Peyer's patch (tissue), 4 donors: Measurements from ENCODE around the gene FTMT. TPM values are rescaled to one million over a fixed set of nuclear protein-coding genes. Genes with fewer than 3 reads are reported as not detected.

Experiments
- DNase-seq, 3 donors: peaks; one replicate each; pipeline ENCODE4 v3.0.0-alpha.2; 2017 to 2019
- H3K27ac ChIP-seq, 4 donors: fragments of 200-600 bp; sonication (generic); one replicate each; pipeline ENCODE4 v1.5.1; 2016 to 2019
- H3K27me3 ChIP-seq, 2 donors: fragments of 200-600 bp; sonication (generic); one replicate each; pipeline ENCODE4 v1.5.1; 2019
- H3K36me3 ChIP-seq, 3 donors: fragments of 200-600 bp; sonication (generic); one replicate each; pipeline ENCODE4 v1.5.1; 2016 to 2019
- H3K4me1 ChIP-seq, 4 donors: fragments of 200-600 bp; sonication (generic); one replicate each; pipeline ENCODE4 v1.5.1; 2016 to 2019
- H3K4me3 ChIP-seq, 4 donors: fragments of 200-600 bp; sonication (generic); 1 replicate in 3 of 4; 2 replicates in 1 of 4; pipeline ENCODE4 v1.5.1; 2016 to 2019; ENCODE audit warnings: mild to moderate bottlenecking in 1 of 4
- H3K9me3 ChIP-seq, 4 donors: fragments of 200-600 bp; sonication (generic); one replicate each; pipeline ENCODE4 v1.5.1; 2016 to 2019; ENCODE audit warnings: mild to moderate bottlenecking in 1 of 4
- POLR2A ChIP-seq, 2 donors: fragments of 450-650 bp; IDR thresholded peaks; one replicate each; pipeline ENCODE4 v1.5.1; 2017; ENCODE audit warnings: antibody characterized with exemption in 2 of 2, mild to moderate bottlenecking in 2 of 2, moderate library complexity in 2 of 2
- total RNA-seq, 4 donors: library from RNA; depleted of rRNA; stranded (reverse); fragments of >200 nt; gene quantifications; one replicate each; pipeline ENCODE4 v1.1.0, GENCODE V29; 2016
- TF ChIP-seq, protein P1 (sequence below), 6 experiments: fragments of 450-650 bp in 4 of 6; fragments of 200-600 bp in 2 of 6; sonication (generic) in 1 of 6; IDR thresholded peaks; one replicate each; pipeline ENCODE4 v1.5.1; 2017 to 2019; ENCODE audit warnings: antibody characterized with exemption in 6 of 6, mild to moderate bottlenecking in 3 of 6, moderate library complexity in 1 of 6

FTMT gene
- total RNA-seq, 4 donors from 2014 or later = not detected

DNA sequence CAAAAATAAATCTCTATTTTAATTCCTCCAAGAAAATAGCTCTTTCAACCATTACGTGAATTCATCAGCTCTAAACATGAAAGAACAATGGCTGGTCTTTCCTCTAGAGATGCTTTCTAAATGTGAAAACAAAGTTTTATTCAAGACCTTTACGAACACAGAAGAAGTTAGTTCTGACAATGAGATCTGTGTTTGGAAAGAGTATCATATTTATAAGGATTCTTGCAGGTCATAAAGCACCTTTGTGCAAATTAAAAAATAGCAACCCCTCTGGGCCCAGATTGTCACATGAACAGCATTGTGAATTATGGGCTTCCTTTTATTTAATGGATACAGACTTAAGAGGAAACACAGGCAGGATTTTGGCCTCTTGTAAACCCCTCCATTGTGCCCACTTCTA lies 17.7 kb upstream of the FTMT start:
- Histone ChIP-seq H3K4me1 (no peaks in the 10 kb centered on the region), H3K36me3 (no peaks in the 10 kb centered on the region), H3K27ac (no peak overlapping the region), H3K4me3 (no peak overlapping the region), H3K27me3 (no peaks in the 10 kb centered on the region), H3K9me3 (no peaks in the 10 kb centered on the region)
- DNase-seq = no peak
- TF ChIP-seq POLR2A (IDR thresholded peaks at IDR 0.05) = no peak
- TF ChIP-seq, protein P1, sequence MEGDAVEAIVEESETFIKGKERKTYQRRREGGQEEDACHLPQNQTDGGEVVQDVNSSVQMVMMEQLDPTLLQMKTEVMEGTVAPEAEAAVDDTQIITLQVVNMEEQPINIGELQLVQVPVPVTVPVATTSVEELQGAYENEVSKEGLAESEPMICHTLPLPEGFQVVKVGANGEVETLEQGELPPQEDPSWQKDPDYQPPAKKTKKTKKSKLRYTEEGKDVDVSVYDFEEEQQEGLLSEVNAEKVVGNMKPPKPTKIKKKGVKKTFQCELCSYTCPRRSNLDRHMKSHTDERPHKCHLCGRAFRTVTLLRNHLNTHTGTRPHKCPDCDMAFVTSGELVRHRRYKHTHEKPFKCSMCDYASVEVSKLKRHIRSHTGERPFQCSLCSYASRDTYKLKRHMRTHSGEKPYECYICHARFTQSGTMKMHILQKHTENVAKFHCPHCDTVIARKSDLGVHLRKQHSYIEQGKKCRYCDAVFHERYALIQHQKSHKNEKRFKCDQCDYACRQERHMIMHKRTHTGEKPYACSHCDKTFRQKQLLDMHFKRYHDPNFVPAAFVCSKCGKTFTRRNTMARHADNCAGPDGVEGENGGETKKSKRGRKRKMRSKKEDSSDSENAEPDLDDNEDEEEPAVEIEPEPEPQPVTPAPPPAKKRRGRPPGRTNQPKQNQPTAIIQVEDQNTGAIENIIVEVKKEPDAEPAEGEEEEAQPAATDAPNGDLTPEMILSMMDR (IDR thresholded peaks at IDR 0.05) = no peak

- Histone ChIP-seq H3K36me3 (no peaks in the 10 kb centered on the region), H3K4me3 (no peak overlapping the region), H3K9me3 (no peaks in the 10 kb centered on the region), H3K4me1 (no peaks in the 10 kb centered on the region), H3K27ac (no peak overlapping the region), H3K27me3 (no peaks in the 10 kb centered on the region)
- DNase-seq = no peak
- TF ChIP-seq POLR2A (IDR thresholded peaks at IDR 0.05) = no peak
- TF ChIP-seq, protein P1 (IDR thresholded peaks at IDR 0.05) = no peak
These were observed 9.8 kb upstream of the FTMT start for GRCh38 chr5:121841892-121842291.

DNA sequence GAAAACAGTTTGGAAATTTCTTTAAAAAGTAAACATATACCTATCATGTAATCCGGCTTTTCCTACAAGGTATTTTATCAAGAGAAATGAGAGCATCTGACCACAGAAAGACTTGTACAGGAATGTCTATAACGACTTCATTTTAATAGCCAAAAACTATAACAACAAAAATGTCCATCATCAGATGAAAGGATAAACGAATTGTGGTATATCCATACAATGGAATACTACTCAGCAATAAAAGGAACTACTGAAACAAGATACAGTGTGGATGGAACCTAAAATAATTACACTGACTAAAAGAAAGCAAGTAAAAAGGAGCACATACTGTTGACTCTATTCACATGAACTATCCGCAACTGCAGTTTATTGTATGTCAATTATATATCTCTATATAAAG lies 1.4 kb upstream of the FTMT start:
- H3K36me3 ChIP-seq = no peaks in the 10 kb centered on the region

DNA sequence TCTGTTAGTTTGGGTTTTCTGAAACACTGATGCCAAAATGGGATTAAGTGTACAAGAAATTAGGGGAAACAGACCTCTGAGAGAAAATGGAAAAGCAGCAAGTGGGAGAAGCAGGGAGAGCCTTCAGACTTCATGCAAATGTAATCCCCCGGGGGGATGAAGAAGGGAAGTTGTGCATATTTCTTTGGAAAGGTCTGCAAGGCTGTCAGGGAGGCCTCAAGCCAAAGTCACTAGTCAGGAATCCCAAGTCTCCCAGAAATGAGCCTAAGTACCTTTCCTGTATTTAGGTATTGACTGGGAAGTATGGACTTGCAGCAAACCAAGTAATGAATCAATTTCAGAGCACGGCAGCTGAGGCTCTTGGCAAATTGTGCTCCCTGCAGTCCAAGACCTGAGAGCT lies 2.2 kb downstream of the FTMT start:
- H3K9me3 ChIP-seq = no peaks in the 10 kb centered on the region
- H3K4me1 ChIP-seq = no peaks in the 10 kb centered on the region
- H3K4me3 ChIP-seq = no peak overlapping the region
- H3K27me3 ChIP-seq = no peaks in the 10 kb centered on the region
- no peak overlapping the region for H3K27ac ChIP-seq
- DNase-seq = no peak
- no peak for TF ChIP-seq POLR2A (IDR thresholded peaks at IDR 0.05)
- TF ChIP-seq, protein P1 (IDR thresholded peaks at IDR 0.05) = no peak
- no peaks in the 10 kb centered on the region for H3K36me3 ChIP-seq

More for the DNA sequence above, 1.4 kb upstream of the FTMT start:
- Histone ChIP-seq H3K9me3 (no peaks in the 10 kb centered on the region), H3K27me3 (no peaks in the 10 kb centered on the region), H3K4me3 (no peak overlapping the region), H3K27ac (no peak overlapping the region), H3K4me1 (no peaks in the 10 kb centered on the region)
- TF ChIP-seq POLR2A (IDR thresholded peaks at IDR 0.05) = no peak
- TF ChIP-seq, protein P1 (IDR thresholded peaks at IDR 0.05) = no peak
- DNase-seq = no peak

DNA sequence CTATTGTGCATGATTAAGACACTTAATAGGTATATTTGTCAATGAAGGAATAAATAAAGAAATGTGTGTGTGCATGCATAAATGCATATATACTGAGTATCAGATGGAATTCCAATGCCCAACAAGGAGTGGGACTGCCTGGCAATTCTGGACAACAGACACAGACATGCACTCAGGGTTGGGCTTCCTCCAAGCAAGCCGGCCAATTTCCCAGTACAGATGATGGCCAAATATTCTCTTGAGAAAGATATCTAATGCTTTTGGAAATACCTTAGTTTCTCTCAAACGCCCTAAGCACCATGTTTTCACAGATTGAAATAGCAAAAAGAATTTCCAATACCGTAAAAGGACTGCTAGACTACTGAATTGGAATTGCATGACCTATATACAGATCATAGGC lies 11.1 kb downstream of the FTMT start:
- no peaks in the 10 kb centered on the region for H3K9me3 ChIP-seq
- H3K27me3 ChIP-seq = no peaks in the 10 kb centered on the region
- TF ChIP-seq, protein P1 (IDR thresholded peaks at IDR 0.05) = no peak
- no peak for TF ChIP-seq POLR2A (IDR thresholded peaks at IDR 0.05)
- no peaks in the 10 kb centered on the region for H3K4me1 ChIP-seq
- no peak for DNase-seq
- no peak overlapping the region for H3K4me3 ChIP-seq
- no peaks in the 10 kb centered on the region for H3K36me3 ChIP-seq
- H3K27ac ChIP-seq = no peak overlapping the region

DNA sequence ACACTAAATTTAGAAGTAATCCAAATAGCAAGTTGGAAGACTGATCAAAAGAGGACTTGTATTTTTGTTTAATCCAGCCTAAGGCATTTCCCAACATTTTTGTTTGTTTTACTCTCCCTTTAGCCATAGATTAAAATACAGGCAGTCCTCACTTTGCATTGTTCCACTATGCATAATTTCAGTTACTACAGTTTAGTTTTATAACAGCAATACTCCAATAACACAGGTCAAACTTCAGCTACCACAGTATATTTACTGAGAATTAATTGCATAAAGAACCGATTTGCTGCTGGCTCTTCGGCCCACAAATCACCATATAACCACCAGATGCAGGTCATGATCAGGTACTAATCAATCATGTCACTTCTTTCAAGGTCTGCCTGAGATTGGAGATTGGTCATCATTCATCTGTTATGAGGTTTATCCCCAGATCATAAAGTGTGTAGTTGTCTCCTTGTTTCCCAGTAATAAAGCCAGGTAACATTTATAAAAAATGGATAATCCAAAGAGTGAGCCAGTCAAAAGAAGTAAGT lies 12.1 kb downstream of the FTMT start:
- no peaks in the 10 kb centered on the region for H3K36me3 ChIP-seq
- H3K9me3 ChIP-seq = no peaks in the 10 kb centered on the region
- no peak overlapping the region for H3K4me3 ChIP-seq
- no peak overlapping the region for H3K27ac ChIP-seq
- no peaks in the 10 kb centered on the region for H3K27me3 ChIP-seq
- no peak for DNase-seq
- H3K4me1 ChIP-seq = no peaks in the 10 kb centered on the region
- TF ChIP-seq, protein P1 (IDR thresholded peaks at IDR 0.05) = no peak
- no peak for TF ChIP-seq POLR2A (IDR thresholded peaks at IDR 0.05)
